Right lobe of liver (tissue), 6 donors: ENCODE measurements around the gene COX4I1. TPM values are rescaled to one million over a fixed set of nuclear protein-coding genes. Genes with fewer than 3 reads are reported as not detected.
A peak's percentile ranks its signal among the peaks of the same experiment; 100 is the strongest.

Experiments used
- ATAC-seq, 4 donors: fragments of 200-7000 bp; cut with Tn5 transposase; one replicate each; pipeline ENCODE4 v1.9.1; 2020; ENCODE audit warnings: mild to moderate bottlenecking in 4 of 4, moderate library complexity in 4 of 4
- DNase-seq, 3 donors: peaks; one replicate each; pipeline ENCODE4 v3.0.0-alpha.2; 2020
- H3K27ac ChIP-seq, 3 donors: fragments of 200-600 bp; one replicate each; pipeline ENCODE4 v1.8.0; 2022
- H3K27me3 ChIP-seq, 2 donors: fragments of 200-600 bp; one replicate each; pipeline ENCODE4 v1.8.0; 2022
- H3K36me3 ChIP-seq, 4 donors: fragments of 200-600 bp; sonication (generic) in 1 of 4; one replicate each; pipeline versions ENCODE4 v1.5.1 to v1.8.0; 2017 to 2022; ENCODE audit warnings: control low read depth in 1 of 4
- H3K4me1 ChIP-seq, 4 donors: fragments of 200-600 bp; sonication (generic) in 1 of 4; one replicate each; pipeline versions ENCODE4 v1.5.1 to v1.8.0; 2017 to 2022; ENCODE audit warnings: control low read depth in 1 of 4
- H3K4me3 ChIP-seq, 3 donors: fragments of 200-600 bp; one replicate each; pipeline ENCODE4 v1.8.0; 2022
- H3K9me3 ChIP-seq, 4 donors: fragments of 200-600 bp; sonication (generic) in 1 of 4; one replicate each; pipeline versions ENCODE4 v1.5.1 to v1.8.0; 2017 to 2022; ENCODE audit warnings: control low read depth in 1 of 4
- POLR2A ChIP-seq: fragments of 450-650 bp; IDR thresholded peaks from one replicate; pipeline ENCODE4 v1.6.1; 2017; ENCODE audit warnings: antibody characterized with exemption, mild to moderate bottlenecking
- WGBS: methylation state at CpG from one replicate; pipeline ENCODE4 v1.1.6; 2018; ENCODE audit warnings: low coverage, low lambda C conversion rate; ENCODE audit not compliant: insufficient coverage; ENCODE audit errors: missing lambda C conversion rate; 5-methylcytosine and 5-hydroxymethylcytosine counted together
- intact Hi-C, 2 donors: fragments of 100-400 bp; cut with DNase I; formaldehyde crosslinking; loops; one replicate each; pipeline versions ENCODE4 v1.11.2 to v1.14.1; 2022
- total RNA-seq, 6 experiments: library from RNA; depleted of rRNA in 2 of 6; stranded (reverse); fragments of >200 nt in 2 of 6; fragmentation: NEBNext Ultra II Directional in 3 of 6; extraction: Animal tissue kit (Norgen Biotek cat#: 25700) in 3 of 6; gene quantifications; one replicate each; pipeline versions ENCODE4 v1.1.0 to v1.2.4, GENCODE V29; 2016 to 2023
- TF ChIP-seq, protein P1 (sequence below), 4 donors: fragments of 200-600 bp in 3 of 4; fragments of 450-650 bp in 1 of 4; IDR thresholded peaks; one replicate each; pipeline versions ENCODE4 v1.5.1 to v1.8.0; 2016 to 2022; ENCODE audit warnings: antibody characterized with exemption in 4 of 4, mild to moderate bottlenecking in 2 of 4
- donor health status: DM: no; HTN: yes; CAD: no.
- donor health status: DM: no; HTN: no; CAD: no.
- donor health status: DM: no; HTN: no; CAD: no.
- donor health status: DM: no; HTN: yes; CAD: no.
- donor health status: DM: no; HTN: yes; CAD: no.

The COX4I1 gene
- total RNA-seq, 6 experiments from 2014 or later: 247 to 417 (median 303) TPM

- no peaks in the 10 kb centered on the region for H3K36me3 ChIP-seq
- no peaks in the 10 kb centered on the region for H3K9me3 ChIP-seq
- ATAC-seq: peak; percentile 80 to 86 (median 84)
- H3K4me1 ChIP-seq: no peaks in the 10 kb centered on the region
- TF ChIP-seq, protein P1, sequence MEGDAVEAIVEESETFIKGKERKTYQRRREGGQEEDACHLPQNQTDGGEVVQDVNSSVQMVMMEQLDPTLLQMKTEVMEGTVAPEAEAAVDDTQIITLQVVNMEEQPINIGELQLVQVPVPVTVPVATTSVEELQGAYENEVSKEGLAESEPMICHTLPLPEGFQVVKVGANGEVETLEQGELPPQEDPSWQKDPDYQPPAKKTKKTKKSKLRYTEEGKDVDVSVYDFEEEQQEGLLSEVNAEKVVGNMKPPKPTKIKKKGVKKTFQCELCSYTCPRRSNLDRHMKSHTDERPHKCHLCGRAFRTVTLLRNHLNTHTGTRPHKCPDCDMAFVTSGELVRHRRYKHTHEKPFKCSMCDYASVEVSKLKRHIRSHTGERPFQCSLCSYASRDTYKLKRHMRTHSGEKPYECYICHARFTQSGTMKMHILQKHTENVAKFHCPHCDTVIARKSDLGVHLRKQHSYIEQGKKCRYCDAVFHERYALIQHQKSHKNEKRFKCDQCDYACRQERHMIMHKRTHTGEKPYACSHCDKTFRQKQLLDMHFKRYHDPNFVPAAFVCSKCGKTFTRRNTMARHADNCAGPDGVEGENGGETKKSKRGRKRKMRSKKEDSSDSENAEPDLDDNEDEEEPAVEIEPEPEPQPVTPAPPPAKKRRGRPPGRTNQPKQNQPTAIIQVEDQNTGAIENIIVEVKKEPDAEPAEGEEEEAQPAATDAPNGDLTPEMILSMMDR (IDR thresholded peaks at IDR 0.05): peak; percentile 68 to 82 (median 76)
- no peak for TF ChIP-seq POLR2A
- no peak overlapping the region for H3K27ac ChIP-seq
- H3K27me3 ChIP-seq: no peaks in the 10 kb centered on the region
- H3K4me3 ChIP-seq: no peak overlapping the region
- peak; percentile 83 to 84 (median 83) for DNase-seq
- WGBS: 0% methylated on average over 9 of the region's 10 CpGs
- intact Hi-C loops: loop anchor here in 1 of 2 donors (10.0 kb wide), 1 partner anchor 196 kb away; no protein-coding TSS in a partner anchor
Measured at GRCh38 chr16:85819245-85819644, 19.8 kb downstream of the COX4I1 start.

GRCh38 chr16:85819771-85820170 lies 20.3 kb downstream of the COX4I1 start:
- Histone ChIP-seq H3K4me3 (no peak overlapping the region), H3K27ac (no peak overlapping the region), H3K36me3 (no peaks in the 10 kb centered on the region), H3K27me3 (no peaks in the 10 kb centered on the region), H3K4me1 (no peaks in the 10 kb centered on the region), H3K9me3 (no peaks in the 10 kb centered on the region)
- 61% methylated on average over 5 of the region's 6 CpGs for WGBS
- TF ChIP-seq, protein P1 (IDR thresholded peaks at IDR 0.05): no peak
- TF ChIP-seq POLR2A: no peak
- ATAC-seq (no peak), DNase-seq (no peak)
- intact Hi-C loops: loop anchor here (5.0 to 10.0 kb wide), 2 partner anchors 168 to 195 kb away; no protein-coding TSS in a partner anchor

DNA sequence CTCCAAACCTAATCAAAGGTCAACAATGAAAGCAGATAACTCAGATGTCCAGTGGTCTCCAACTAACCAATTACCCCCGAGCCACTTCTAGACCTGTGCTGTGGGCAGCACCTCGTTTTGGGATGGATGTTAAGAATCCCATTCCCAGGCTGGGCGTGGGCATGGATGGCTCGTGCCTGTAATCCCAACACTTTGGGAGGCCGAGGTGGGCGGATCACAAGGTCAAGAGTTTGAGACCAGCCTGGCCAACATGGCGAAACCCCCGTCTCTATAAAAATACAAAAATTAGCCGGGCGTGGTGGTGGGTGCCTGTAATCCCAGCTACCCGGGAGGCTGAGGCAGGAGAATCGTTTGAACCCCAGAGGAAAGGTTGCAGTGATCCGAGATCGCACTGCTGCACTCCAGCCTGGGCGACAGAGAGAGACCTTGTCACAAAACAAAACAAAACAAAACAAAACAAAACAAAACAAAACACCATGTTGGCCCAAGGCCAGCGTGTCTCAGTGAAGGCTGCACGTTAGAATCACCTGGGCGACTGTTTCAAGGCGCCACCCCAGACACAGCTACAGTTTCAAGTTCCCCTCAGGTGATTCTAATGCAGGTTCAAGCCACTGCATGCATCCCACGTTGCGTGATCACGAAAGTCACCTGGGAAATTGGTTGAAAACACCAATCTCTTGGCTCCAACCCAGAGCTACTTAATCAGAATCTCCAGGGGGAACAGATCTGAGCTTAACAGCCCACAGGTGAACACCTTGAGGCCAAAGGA lies 21.3 kb downstream of the COX4I1 start:
- intact Hi-C loops: loop anchor here (5.0 kb wide), 1 partner anchor 167 kb away; no protein-coding TSS in a partner anchor
- H3K36me3 ChIP-seq: no peaks in the 10 kb centered on the region
- TF ChIP-seq, protein P1 (IDR thresholded peaks at IDR 0.05): no peak
- no peak for TF ChIP-seq POLR2A
- DNase-seq (no peak), ATAC-seq (no peak)
- no peaks in the 10 kb centered on the region for H3K4me1 ChIP-seq
- no peak overlapping the region for H3K27ac ChIP-seq
- no peak overlapping the region for H3K4me3 ChIP-seq
- 62% methylated on average over 15 of the region's 22 CpGs for WGBS
- no peaks in the 10 kb centered on the region for H3K9me3 ChIP-seq
- no peaks in the 10 kb centered on the region for H3K27me3 ChIP-seq

DNA sequence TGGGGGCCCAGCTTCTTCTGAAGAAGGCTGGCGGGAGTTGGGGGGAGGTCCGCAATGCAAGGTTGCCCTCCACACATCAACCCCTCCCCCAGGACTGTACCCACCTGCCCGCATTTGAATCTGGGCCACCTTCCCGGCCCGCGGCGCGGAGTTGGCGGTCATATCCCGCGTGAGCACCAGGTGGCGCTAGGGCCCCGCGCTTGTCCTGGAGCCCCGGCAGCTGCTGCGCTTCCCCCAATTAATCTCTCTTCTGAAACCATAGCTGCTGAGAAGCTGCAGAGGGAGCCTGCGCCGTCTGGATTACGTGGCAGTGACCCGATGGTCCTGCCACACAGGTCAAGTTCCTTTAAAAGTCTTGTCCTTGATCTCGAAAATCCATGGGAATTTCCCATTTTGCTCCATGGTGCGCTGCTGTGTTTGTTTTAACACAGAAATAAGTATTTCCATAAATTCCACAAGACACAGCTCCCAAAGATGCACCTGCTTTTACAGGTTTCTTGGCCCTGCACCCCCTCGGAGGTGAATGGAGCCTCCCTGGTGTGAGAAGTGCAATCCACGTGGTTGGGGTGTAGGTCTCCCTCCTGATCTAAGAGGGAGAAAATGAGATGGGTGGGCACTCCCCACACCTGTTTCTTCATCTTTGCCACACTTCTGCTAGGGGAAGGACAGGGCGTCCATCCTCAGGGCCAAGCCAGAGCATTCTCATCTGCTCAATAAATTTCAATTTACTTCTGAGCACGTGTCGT lies 22.1 kb downstream of the COX4I1 start:
- TF ChIP-seq, protein P1 (IDR thresholded peaks at IDR 0.05): peak; percentile 96 to 100 (median 98)
- TF ChIP-seq POLR2A: no peak
- intact Hi-C loops: loop anchor here (5.0 kb wide), 1 partner anchor 166 kb away; no protein-coding TSS in a partner anchor
- WGBS: 15% methylated on average over 20 of the region's 27 CpGs
- DNase-seq (peak; percentile 82 to 86 (median 83)), ATAC-seq (peak; percentile 97 to 99 (median 98))
- no peak overlapping the region for H3K4me3 ChIP-seq
- no peaks in the 10 kb centered on the region for H3K27me3 ChIP-seq
- H3K9me3 ChIP-seq: no peaks in the 10 kb centered on the region
- H3K36me3 ChIP-seq: no peaks in the 10 kb centered on the region
- no peaks in the 10 kb centered on the region for H3K4me1 ChIP-seq
- H3K27ac ChIP-seq: no peak overlapping the region
